ENCODE measurements around the gene TPCN2.
A peak's percentile ranks its signal among the peaks of the same experiment; 100 is the strongest.

TPCN2 gene

GRCh38 chr11:69004411-69005182 lies 44.1 kb upstream of the TPCN2 start:
- Histone ChIP-seq H3K9me3 (ENCODE audit: control insufficient read depth, low read depth, low read length) (no peaks in the 10 kb centered on the region), H3K9ac (ENCODE audit: low read length) (no peak overlapping the region), H3K4me3 (ENCODE audit: low read length) (no peak overlapping the region), H3K27me3 (ENCODE audit: control insufficient read depth, insufficient read depth, low read length) (no peaks in the 10 kb centered on the region), H3K4me1 (ENCODE audit: control insufficient read depth, low read depth, low read length) (no peaks in the 10 kb centered on the region), H3K27ac (ENCODE audit: low read length) (no peak overlapping the region), H3K36me3 (ENCODE audit: control insufficient read depth, low read depth, low read length) (no peaks in the 10 kb centered on the region)

GRCh38 chr11:69005183-69005630 lies 43.5 kb upstream of the TPCN2 start:
- no peaks in the 10 kb centered on the region for H3K27me3 ChIP-seq (ENCODE audit: control insufficient read depth, insufficient read depth, low read length)
- H3K36me3 ChIP-seq (ENCODE audit: control insufficient read depth, low read depth, low read length): no peaks in the 10 kb centered on the region
- no peak overlapping the region for H3K9ac ChIP-seq (ENCODE audit: low read length)
- no peak overlapping the region for H3K4me3 ChIP-seq (ENCODE audit: low read length)
- H3K4me1 ChIP-seq (ENCODE audit: control insufficient read depth, low read depth, low read length): no peaks in the 10 kb centered on the region
- H3K9me3 ChIP-seq (ENCODE audit: control insufficient read depth, low read depth, low read length): no peaks in the 10 kb centered on the region
- no peak overlapping the region for H3K27ac ChIP-seq (ENCODE audit: low read length)

- H3K27me3 ChIP-seq (ENCODE audit: control insufficient read depth, insufficient read depth, low read length): no peaks in the 10 kb centered on the region
- H3K27ac ChIP-seq (ENCODE audit: low read length): no peak overlapping the region
- no peak overlapping the region for H3K9ac ChIP-seq (ENCODE audit: low read length)
- H3K4me1 ChIP-seq (ENCODE audit: control insufficient read depth, low read depth, low read length): peaks cover 5% of the 10 kb centered on the region
- no peak overlapping the region for H3K4me3 ChIP-seq (ENCODE audit: low read length)
- H3K36me3 ChIP-seq (ENCODE audit: control insufficient read depth, low read depth, low read length): no peaks in the 10 kb centered on the region
- H3K9me3 ChIP-seq (ENCODE audit: control insufficient read depth, low read depth, low read length): no peaks in the 10 kb centered on the region
These were observed 42.9 kb upstream of the TPCN2 start for GRCh38 chr11:69005631-69006368.

- H3K27me3 ChIP-seq (ENCODE audit: control insufficient read depth, insufficient read depth, low read length): peaks cover 6% of the 10 kb centered on the region
These were observed 41.9 kb upstream of the TPCN2 start for GRCh38 chr11:69006816-69007215.

GRCh38 chr11:69007975-69008381 lies 40.8 kb upstream of the TPCN2 start:
- H3K4me3 ChIP-seq (ENCODE audit: low read length): no peak overlapping the region
- H3K9me3 ChIP-seq (ENCODE audit: control insufficient read depth, low read depth, low read length): no peaks in the 10 kb centered on the region
- no peak overlapping the region for H3K9ac ChIP-seq (ENCODE audit: low read length)
- peaks cover 15% of the 10 kb centered on the region for H3K27me3 ChIP-seq (ENCODE audit: control insufficient read depth, insufficient read depth, low read length)
- no peak overlapping the region for H3K27ac ChIP-seq (ENCODE audit: low read length)
- H3K4me1 ChIP-seq (ENCODE audit: control insufficient read depth, low read depth, low read length): peaks cover 17% of the 10 kb centered on the region
- H3K36me3 ChIP-seq (ENCODE audit: control insufficient read depth, low read depth, low read length): no peaks in the 10 kb centered on the region

More at GRCh38 chr11:69006816-69007215, 41.9 kb upstream of the TPCN2 start:
- no peaks in the 10 kb centered on the region for H3K9me3 ChIP-seq (ENCODE audit: control insufficient read depth, low read depth, low read length)
- H3K36me3 ChIP-seq (ENCODE audit: control insufficient read depth, low read depth, low read length): no peaks in the 10 kb centered on the region
- H3K9ac ChIP-seq (ENCODE audit: low read length): no peak overlapping the region
- peaks cover 10% of the 10 kb centered on the region for H3K4me1 ChIP-seq (ENCODE audit: control insufficient read depth, low read depth, low read length)
- no peak overlapping the region for H3K4me3 ChIP-seq (ENCODE audit: low read length)
- no peak overlapping the region for H3K27ac ChIP-seq (ENCODE audit: low read length)

GRCh38 chr11:69008737-69009440 lies 39.8 kb upstream of the TPCN2 start:
- peaks cover 20% of the 10 kb centered on the region for H3K27me3 ChIP-seq (ENCODE audit: control insufficient read depth, insufficient read depth, low read length)
- no peaks in the 10 kb centered on the region for H3K9me3 ChIP-seq (ENCODE audit: control insufficient read depth, low read depth, low read length)
- no peak overlapping the region for H3K9ac ChIP-seq (ENCODE audit: low read length)
- H3K4me1 ChIP-seq (ENCODE audit: control insufficient read depth, low read depth, low read length): peaks cover 23% of the 10 kb centered on the region
- H3K27ac ChIP-seq (ENCODE audit: low read length): no peak overlapping the region
- no peaks in the 10 kb centered on the region for H3K36me3 ChIP-seq (ENCODE audit: control insufficient read depth, low read depth, low read length)
- H3K4me3 ChIP-seq (ENCODE audit: low read length): no peak overlapping the region

- Histone ChIP-seq H3K4me3 (ENCODE audit: low read length) (no peak overlapping the region), H3K27ac (ENCODE audit: low read length) (no peak overlapping the region), H3K27me3 (ENCODE audit: control insufficient read depth, insufficient read depth, low read length) (peaks cover 25% of the 10 kb centered on the region), H3K9me3 (ENCODE audit: control insufficient read depth, low read depth, low read length) (no peaks in the 10 kb centered on the region), H3K9ac (ENCODE audit: low read length) (no peak overlapping the region), H3K4me1 (ENCODE audit: control insufficient read depth, low read depth, low read length) (peaks cover 31% of the 10 kb centered on the region), H3K36me3 (ENCODE audit: control insufficient read depth, low read depth, low read length) (no peaks in the 10 kb centered on the region)
These were observed 39.1 kb upstream of the TPCN2 start for GRCh38 chr11:69009441-69010211.

GRCh38 chr11:69010361-69010891 lies 38.3 kb upstream of the TPCN2 start:
- Histone ChIP-seq H3K4me3 (ENCODE audit: low read length) (peak overlapping the region; percentile 51), H3K27ac (ENCODE audit: low read length) (no peak overlapping the region), H3K27me3 (ENCODE audit: control insufficient read depth, insufficient read depth, low read length) (peaks cover 25% of the 10 kb centered on the region), H3K9me3 (ENCODE audit: control insufficient read depth, low read depth, low read length) (no peaks in the 10 kb centered on the region), H3K9ac (ENCODE audit: low read length) (no peak overlapping the region), H3K36me3 (ENCODE audit: control insufficient read depth, low read depth, low read length) (no peaks in the 10 kb centered on the region), H3K4me1 (ENCODE audit: control insufficient read depth, low read depth, low read length) (peaks cover 32% of the 10 kb centered on the region)

GRCh38 chr11:69010964-69011623 lies 37.6 kb upstream of the TPCN2 start:
- Histone ChIP-seq H3K27me3 (ENCODE audit: control insufficient read depth, insufficient read depth, low read length) (peaks cover 25% of the 10 kb centered on the region), H3K9me3 (ENCODE audit: control insufficient read depth, low read depth, low read length) (no peaks in the 10 kb centered on the region), H3K36me3 (ENCODE audit: control insufficient read depth, low read depth, low read length) (no peaks in the 10 kb centered on the region), H3K27ac (ENCODE audit: low read length) (no peak overlapping the region), H3K9ac (ENCODE audit: low read length) (no peak overlapping the region), H3K4me3 (ENCODE audit: low read length) (peak overlapping the region; percentile 51), H3K4me1 (ENCODE audit: control insufficient read depth, low read depth, low read length) (peaks cover 32% of the 10 kb centered on the region)

GRCh38 chr11:69011624-69012091 lies 37.1 kb upstream of the TPCN2 start:
- Histone ChIP-seq H3K27ac (ENCODE audit: low read length) (no peak overlapping the region), H3K4me1 (ENCODE audit: control insufficient read depth, low read depth, low read length) (peaks cover 32% of the 10 kb centered on the region), H3K4me3 (ENCODE audit: low read length) (no peak overlapping the region), H3K36me3 (ENCODE audit: control insufficient read depth, low read depth, low read length) (no peaks in the 10 kb centered on the region), H3K9ac (ENCODE audit: low read length) (no peak overlapping the region), H3K27me3 (ENCODE audit: control insufficient read depth, insufficient read depth, low read length) (peaks cover 25% of the 10 kb centered on the region), H3K9me3 (ENCODE audit: control insufficient read depth, low read depth, low read length) (no peaks in the 10 kb centered on the region)
